ENCODE data around the gene RNASE1.

DNA sequence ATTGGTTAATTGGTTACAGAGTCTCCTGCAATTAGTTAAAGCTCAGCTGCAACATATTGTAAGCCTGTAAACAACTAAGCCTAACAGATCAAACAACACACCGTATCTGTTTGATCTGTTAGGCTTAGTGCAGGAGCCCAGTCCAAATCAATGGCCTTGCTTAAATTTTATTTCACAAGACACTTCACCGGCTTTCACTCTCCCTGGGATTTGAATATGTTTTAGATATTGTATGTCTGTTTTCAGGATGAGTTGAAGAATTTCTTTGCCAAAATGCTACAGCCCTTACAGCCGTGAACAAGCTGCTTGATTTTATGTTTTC is 5.5 kb upstream of the RNASE1 start:
- TF ChIP-seq POLR2AphosphoS5 (IDR thresholded peaks at IDR 0.05; ENCODE audit: low read depth, low read length) (no peak), TAF1 (IDR thresholded peaks at IDR 0.05; ENCODE audit: borderline replicate concordance, low read depth, low read length) (no peak)

Data from GM12892 (cell line).